Loucy (cell line): ENCODE data around the gene METTL4.

Experiments used
- CTCF ChIP-seq: fragments of 200-600 bp; sonication (generic); conservative IDR thresholded peaks from 2 replicates; pipeline ENCODE4 v1.5.1; 2014; ENCODE audit warnings: mild to moderate bottlenecking, antibody characterized with exemption, low read length
- EZH2phosphoT487 ChIP-seq: fragments of 200-600 bp; IDR thresholded peaks from 2 replicates; pipeline ENCODE4 v1.6.1; 2018; ENCODE audit warnings: antibody characterized with exemption, mild to moderate bottlenecking, moderate library complexity, borderline replicate concordance

GRCh38 chr18:2536063-2536462 is 35.2 kb downstream of the METTL4 start:
- no peak for TF ChIP-seq CTCF
- no peak for TF ChIP-seq EZH2phosphoT487
